Heart right ventricle (tissue), 16 donors: ENCODE measurements around the gene STX2. TPM values are rescaled to one million over a fixed set of nuclear protein-coding genes. Genes with fewer than 3 reads are reported as not detected.

Experiments
- ATAC-seq, 8 donors: fragments of 200-7000 bp; cut with Tn5 transposase; one replicate each; pipeline ENCODE4 v1.9.1; 2020; ENCODE audit warnings: mild to moderate bottlenecking in 8 of 8, moderate library complexity in 8 of 8, moderate number of reproducible peaks in 1 of 8
- DNase-seq, 2 donors: peaks; one replicate each; pipeline ENCODE4 v3.0.0-alpha.2; 2020
- H3K27ac ChIP-seq, 10 donors: fragments of 200-600 bp; sonication (generic) in 2 of 10; one replicate each; pipeline versions ENCODE4 v1.5.0 to v1.8.0; 2020 to 2022; ENCODE audit warnings: mild to moderate bottlenecking in 3 of 10
- H3K27me3 ChIP-seq, 7 donors: fragments of 200-600 bp; one replicate each; pipeline ENCODE4 v1.8.0; 2021 to 2022; ENCODE audit warnings: mild to moderate bottlenecking in 2 of 7
- H3K36me3 ChIP-seq, 9 donors: fragments of 200-600 bp; sonication (generic) in 1 of 9; one replicate each; pipeline versions ENCODE4 v1.5.0 to v1.8.0; 2020 to 2022; ENCODE audit warnings: mild to moderate bottlenecking in 2 of 9
- H3K4me1 ChIP-seq, 9 donors: fragments of 200-600 bp; sonication (generic) in 1 of 9; one replicate each; pipeline versions ENCODE4 v1.5.0 to v1.8.0; 2020 to 2022; ENCODE audit warnings: mild to moderate bottlenecking in 4 of 9
- H3K4me3 ChIP-seq, 10 donors: fragments of 200-600 bp; sonication (generic) in 2 of 10; one replicate each; pipeline versions ENCODE4 v1.5.0 to v1.8.0; 2020 to 2022; ENCODE audit warnings: mild to moderate bottlenecking in 7 of 10, moderate library complexity in 2 of 10
- H3K9me3 ChIP-seq, 11 donors: fragments of 200-600 bp in 10 of 11; sonication (generic) in 2 of 11; one replicate each; pipeline versions ENCODE4 v1.5.0 to v1.8.0; 2013 to 2022; ENCODE audit warnings: mild to moderate bottlenecking in 2 of 11, control low read depth in 1 of 11, moderate library complexity in 1 of 11
- CTCF ChIP-seq, 9 donors: fragments of 200-600 bp; sonication (generic) in 2 of 9; IDR thresholded peaks; one replicate each; pipeline versions ENCODE4 v1.5.0 to v1.8.0; 2021 to 2022; ENCODE audit warnings: antibody characterized with exemption in 9 of 9, mild to moderate bottlenecking in 5 of 9, moderate library complexity in 1 of 9
- WGBS, 2 donors: extraction: QIAGEN DNeasy Blood & Tissue Kit; methylation state at CpG; one replicate each; pipeline ENCODE4 v1.1.7; 2013; ENCODE audit warnings: inconsistent platforms in 1 of 2; 5-methylcytosine and 5-hydroxymethylcytosine counted together
- intact Hi-C, 10 donors: fragments of 100-400 bp; cut with DNase I; formaldehyde crosslinking; loops; one replicate each; pipeline versions ENCODE4 v1.11.1 to v1.14.2; 2022
- polyA plus RNA-seq, 2 donors: library from polyadenylated mRNA; stranded (reverse); fragments of 200-250 nt; gene quantifications; one replicate each; pipeline ENCODE4 v1.2.3, GENCODE V29; 2013
- total RNA-seq, 10 donors: library from RNA; stranded (reverse); fragmentation: NEBNext Ultra II Directional in 3 of 10; extraction: Animal tissue kit (Norgen Biotek cat#: 25700) in 3 of 10; gene quantifications; one replicate each; pipeline versions ENCODE4 v1.2.1 to v1.2.4, GENCODE V29; 2021 to 2023
- donor health status: Arrhythmogenic right ventricular cardiomyopathy.
- donor health status: ischemic (EF 13 %, LVEDD 7.1; RV severe dilation, severe dysfunction).
- donor health status: healthy with polysubstance abuse.
- donor health status: DM: no; HTN: yes; CAD: no.
- donor health status: DM: no; HTN: no; CAD: no.
- donor health status: ischemic (EF 25% LVEDD 6.9; RV normal size, moderate dysfunction).
- donor health status: ischemic (EF 25% LVEDD 5.7; RV mildly dilated, moderate dysfunction).
- donor health status: healthy.
- donor health status: DM: yes; HTN: yes; CAD: no.
- donor health status: Ischemic cardiomyopathy.
- donor health status: ischemic (EF 35%, LVEDD 5.7; RV mildly dilated, moderate dysfunction).
- donor health status: nonischemic (EF 11% LVEDD 7.7; RV severe dilation, severe dysfunction).
- donor health status: DM: yes; HTN: yes; CAD: no.
- donor health status: PGD.
- donor health status: ischemic (EF 29% LVEDD 5.4; RV normal size, mild dysfunction).
- donor health status: nonischemic (EF 23%, LVEDD 6.1; RV moderate dilation, normal function).

Gene STX2
- total and polyA plus RNA-seq, 12 donors = 6.0 to 17.0 (median 11.6) TPM

GRCh38 chr12:130807309-130807708 lies 31.7 kb downstream of the STX2 start:
- DNase-seq = no peak
- TF ChIP-seq CTCF (IDR thresholded peaks at IDR 0.05) = no peak
- no peak for ATAC-seq
- H3K27ac ChIP-seq = no peak overlapping the region
- no peaks in the 10 kb centered on the region for H3K9me3 ChIP-seq
- no peaks in the 10 kb centered on the region for H3K4me1 ChIP-seq
- 97 to 98% methylated on average over 18 of the region's 18 CpGs for WGBS, 2 donors
- no peak overlapping the region for H3K4me3 ChIP-seq
- H3K27me3 ChIP-seq = no peaks in the 10 kb centered on the region
- H3K36me3 ChIP-seq = peaks cover 0 to 99% (median 28%) of the 10 kb centered on the region in 9 donors
- intact Hi-C loops = no loop called here

GRCh38 chr12:130806574-130806973 lies 32.5 kb downstream of the STX2 start:
- H3K27ac ChIP-seq = no peak overlapping the region
- no peak for ATAC-seq
- H3K36me3 ChIP-seq = peaks cover 0 to 99% (median 30%) of the 10 kb centered on the region in 9 donors

GRCh38 chr12:130805635-130806034 lies 33.4 kb downstream of the STX2 start:
- WGBS, 2 donors = 85 to 89% methylated on average over 5 of the region's 5 CpGs

More at GRCh38 chr12:130806574-130806973, 32.5 kb downstream of the STX2 start:
- no peaks in the 10 kb centered on the region for H3K27me3 ChIP-seq
- intact Hi-C loops = no loop called here
- no peaks in the 10 kb centered on the region for H3K4me1 ChIP-seq
- H3K9me3 ChIP-seq = no peaks in the 10 kb centered on the region
- 98 to 99% methylated on average over 7 of the region's 7 CpGs for WGBS, 2 donors
- TF ChIP-seq CTCF (IDR thresholded peaks at IDR 0.05) = no peak
- H3K4me3 ChIP-seq = no peak overlapping the region
- DNase-seq = no peak

GRCh38 chr12:130804216-130804615 lies 34.8 kb downstream of the STX2 start:
- Histone ChIP-seq H3K9me3 (no peaks in the 10 kb centered on the region), H3K36me3 (peaks cover 0 to 100% (median 42%) of the 10 kb centered on the region in 9 donors), H3K27me3 (no peaks in the 10 kb centered on the region), H3K4me1 (no peaks in the 10 kb centered on the region), H3K27ac (no peak overlapping the region), H3K4me3 (no peak overlapping the region)
- WGBS, 2 donors = 93 to 96% methylated on average over 14 of the region's 14 CpGs
- intact Hi-C loops = no loop called here
- TF ChIP-seq CTCF (IDR thresholded peaks at IDR 0.05) = no peak
- DNase-seq (no peak), ATAC-seq (no peak)

More at GRCh38 chr12:130805635-130806034, 33.4 kb downstream of the STX2 start:
- Histone ChIP-seq H3K27ac (no peak overlapping the region), H3K9me3 (no peaks in the 10 kb centered on the region), H3K27me3 (no peaks in the 10 kb centered on the region), H3K4me1 (no peaks in the 10 kb centered on the region), H3K4me3 (no peak overlapping the region), H3K36me3 (peaks cover 0 to 100% (median 39%) of the 10 kb centered on the region in 9 donors)
- DNase-seq = no peak
- TF ChIP-seq CTCF (IDR thresholded peaks at IDR 0.05) = no peak
- intact Hi-C loops = no loop called here
- no peak for ATAC-seq
